Type B pancreatic cell (in vitro differentiated cells): ENCODE measurements around the gene ASCC1. TPM values are rescaled to one million over a fixed set of nuclear protein-coding genes. Genes with fewer than 3 reads are reported as not detected.

Source experiments
- DNase-seq: peaks from one replicate; pipeline ENCODE4 v3.0.0; 2021; ENCODE audit warnings: mixed read lengths; ENCODE audit not compliant: unreplicated experiment; ENCODE audit errors: extremely low spot score
- H3K27ac Mint-ChIP-seq: 2 replicates; pipeline ENCODE4 v1.8.0; 2021; ENCODE audit warnings: mild to moderate bottlenecking, mixed read lengths
- H3K27me3 Mint-ChIP-seq: 2 replicates; pipeline ENCODE4 v1.8.0; 2021; ENCODE audit warnings: mixed read lengths
- H3K36me3 Mint-ChIP-seq: 2 replicates; pipeline ENCODE4 v1.8.0; 2021; ENCODE audit warnings: mixed read lengths
- H3K4me1 Mint-ChIP-seq: one replicate; pipeline ENCODE4 v1.8.0; 2021; ENCODE audit warnings: mixed read lengths; ENCODE audit not compliant: unreplicated experiment
- H3K4me3 Mint-ChIP-seq: 2 replicates; pipeline ENCODE4 v1.8.0; 2021; ENCODE audit warnings: mild to moderate bottlenecking, mixed read lengths
- H3K9me3 Mint-ChIP-seq: 2 replicates; pipeline ENCODE4 v1.8.0; 2021; ENCODE audit warnings: mixed read lengths
- CTCF ChIP-seq: fragments of 200-600 bp; sonication (generic); conservative IDR thresholded peaks from 2 replicates; pipeline ENCODE4 v1.5.0; 2021; ENCODE audit warnings: antibody characterized with exemption, mild to moderate bottlenecking
- total RNA-seq: library from RNA; stranded (reverse); gene quantifications from 2 replicates; pipeline ENCODE4 v1.2.1, GENCODE V29; 2021; ENCODE audit warnings: low replicate concordance

The ASCC1 gene
- total RNA-seq, 1 donor from 2014 or later, result 32.8 TPM

GRCh38 chr10:72206511-72207229 is 9.4 kb downstream of the ASCC1 start:
- peaks cover 3% of the 10 kb centered on the region for H3K4me1 Mint-ChIP-seq
- H3K9me3 Mint-ChIP-seq, result no peaks in the 10 kb centered on the region
- peaks cover 16% of the 10 kb centered on the region for H3K36me3 Mint-ChIP-seq
- no peaks in the 10 kb centered on the region for H3K27me3 Mint-ChIP-seq
- H3K4me3 Mint-ChIP-seq, result no peak overlapping the region
- no peak for TF ChIP-seq CTCF
- DNase-seq, result no peak
- H3K27ac Mint-ChIP-seq, result no peak overlapping the region

- no peak for TF ChIP-seq CTCF
- Mint-ChIP-seq H3K36me3 (peaks cover 16% of the 10 kb centered on the region), H3K27ac (no peak overlapping the region), H3K27me3 (no peaks in the 10 kb centered on the region), H3K9me3 (no peaks in the 10 kb centered on the region), H3K4me3 (no peak overlapping the region), H3K4me1 (peaks cover 3% of the 10 kb centered on the region)
- no peak for DNase-seq
Measured at GRCh38 chr10:72204724-72205123, 11.4 kb downstream of the ASCC1 start.

GRCh38 chr10:72204296-72204695 is 11.8 kb downstream of the ASCC1 start:
- no peak overlapping the region for H3K4me3 Mint-ChIP-seq
- TF ChIP-seq CTCF, result no peak
- H3K4me1 Mint-ChIP-seq, result peaks cover 3% of the 10 kb centered on the region
- no peak for DNase-seq
- H3K36me3 Mint-ChIP-seq, result peaks cover 16% of the 10 kb centered on the region
- no peaks in the 10 kb centered on the region for H3K27me3 Mint-ChIP-seq
- no peaks in the 10 kb centered on the region for H3K9me3 Mint-ChIP-seq
- no peak overlapping the region for H3K27ac Mint-ChIP-seq

- no peak overlapping the region for H3K4me3 Mint-ChIP-seq
- no peak for TF ChIP-seq CTCF
- H3K36me3 Mint-ChIP-seq, result peaks cover 12% of the 10 kb centered on the region
- H3K9me3 Mint-ChIP-seq, result no peaks in the 10 kb centered on the region
- no peaks in the 10 kb centered on the region for H3K27me3 Mint-ChIP-seq
- H3K27ac Mint-ChIP-seq, result no peak overlapping the region
- DNase-seq, result no peak
- H3K4me1 Mint-ChIP-seq, result peaks cover 3% of the 10 kb centered on the region
Measured at GRCh38 chr10:72201293-72201692, 14.8 kb downstream of the ASCC1 start.

- no peak for DNase-seq
- H3K4me3 Mint-ChIP-seq, result no peak overlapping the region
Measured at GRCh38 chr10:72200883-72201282, 15.2 kb downstream of the ASCC1 start.

More at GRCh38 chr10:72200883-72201282, 15.2 kb downstream of the ASCC1 start:
- Mint-ChIP-seq H3K27me3 (no peaks in the 10 kb centered on the region), H3K9me3 (no peaks in the 10 kb centered on the region), H3K27ac (no peak overlapping the region), H3K36me3 (peaks cover 12% of the 10 kb centered on the region), H3K4me1 (peaks cover 3% of the 10 kb centered on the region)
- no peak for TF ChIP-seq CTCF
